NK-92 (cell line): Measurements from ENCODE around the gene LCE7A.

Source experiments
- DNase-seq: peaks from one replicate; lab custom pipeline; 2025; ENCODE audit not compliant: unreplicated experiment; lab: John Stamatoyannopoulos, UW

LCE7A gene

GRCh38 chr1:152859696-152860095 lies at the start of gene LCE7A:
Gene LCE7A (plus strand): TSS chr1:152859996. CDS start chr1:152860698, 702 bp downstream.
- no peak for DNase-seq

- DNase-seq: no peak
Observed at GRCh38 chr1:152811050-152811449, 48.7 kb upstream of the LCE7A start.

GRCh38 chr1:152811671-152812070 lies 48.1 kb upstream of the LCE7A start, which contains the start of gene LCE1B:
Gene LCE1B (plus strand): TSS chr1:152811971. CDS start chr1:152812447, 476 bp downstream.
- no peak for DNase-seq

GRCh38 chr1:152817309-152817708 lies 42.5 kb upstream of the LCE7A start:
- DNase-seq: no peak

- DNase-seq: no peak
Observed at GRCh38 chr1:152823294-152823693, 36.5 kb upstream of the LCE7A start.

- DNase-seq: no peak
Observed at GRCh38 chr1:152824964-152825363, 34.8 kb upstream of the LCE7A start.

GRCh38 chr1:152827173-152827572 lies 32.6 kb upstream of the LCE7A start, which contains the start of gene LCE1A:
Gene LCE1A (plus strand): TSS chr1:152827473. CDS start chr1:152827473, 0 bp downstream.
- no peak for DNase-seq

- no peak for DNase-seq
Observed at GRCh38 chr1:152836870-152837269, 22.9 kb upstream of the LCE7A start.

GRCh38 chr1:152842556-152842955 lies 17.2 kb upstream of the LCE7A start, which contains the start of gene LCE6A:
Gene LCE6A (plus strand): TSS chr1:152842856. CDS start chr1:152843521, 665 bp downstream.
- DNase-seq: no peak

GRCh38 chr1:152855661-152856060 lies 4.1 kb upstream of the LCE7A start:
- no peak for DNase-seq

- DNase-seq: no peak
Observed at GRCh38 chr1:152858062-152858461, 1.7 kb upstream of the LCE7A start.

- no peak for DNase-seq
Observed at GRCh38 chr1:152860129-152860528, 333 bp downstream of the LCE7A start.

- no peak for DNase-seq
Observed at GRCh38 chr1:152861374-152861773, 1.6 kb downstream of the LCE7A start.

GRCh38 chr1:152864443-152864842 lies 4.6 kb downstream of the LCE7A start:
- DNase-seq: no peak

- DNase-seq: no peak
Observed at GRCh38 chr1:152866321-152866720, 6.5 kb downstream of the LCE7A start.

- no peak for DNase-seq
Observed at GRCh38 chr1:152869808-152870419, 10.1 kb downstream of the LCE7A start.

GRCh38 chr1:152870831-152871730 lies 11.3 kb downstream of the LCE7A start:
- no peak for DNase-seq

- DNase-seq: no peak
Observed at GRCh38 chr1:152871731-152872126, 11.9 kb downstream of the LCE7A start.

GRCh38 chr1:152873495-152873894 lies 13.7 kb downstream of the LCE7A start:
- no peak for DNase-seq

GRCh38 chr1:152876827-152877226 lies 17.0 kb downstream of the LCE7A start:
- DNase-seq: no peak

GRCh38 chr1:152878042-152878441 lies 18.2 kb downstream of the LCE7A start, which contains the start of gene SMCP:
Gene SMCP (plus strand): TSS chr1:152878322. CDS start chr1:152884423, 6,101 bp downstream.
- no peak for DNase-seq
